Activated T-cell treated with anti-CD3 and anti-CD28 coated beads, Interleukin-2, amount 50 U/mL, for 48 hours (primary cell): Measurements from ENCODE around the gene SGCA.

Experiments used
- DNase-seq, 2 experiments: peaks; one replicate each; pipeline ENCODE4 v3.0.0-alpha.2; 2020

Gene SGCA

GRCh38 chr17:50149417-50150353 is 16.1 kb upstream of the SGCA start:
- DNase-seq: peak; percentile 70 to 76

- no peak for DNase-seq
Observed at GRCh38 chr17:50150354-50151040, 15.3 kb upstream of the SGCA start, which contains the start of gene PPP1R9B. PPP1R9B (minus strand) TSS chr17:50150677; CDS start chr17:50150513, 164 bp downstream.

- DNase-seq: peak; percentile 89 to 91
Observed at GRCh38 chr17:50151041-50151936, 14.5 kb upstream of the SGCA start.

- DNase-seq: peak; percentile 74 to 77
Observed at GRCh38 chr17:50151937-50152547, 13.8 kb upstream of the SGCA start.

GRCh38 chr17:50152736-50153135 is 13.1 kb upstream of the SGCA start:
- DNase-seq: no peak

- no peak for DNase-seq
Observed at GRCh38 chr17:50153650-50154575, 11.9 kb upstream of the SGCA start.

- DNase-seq: no peak
Observed at GRCh38 chr17:50154604-50155003, 11.2 kb upstream of the SGCA start.

- DNase-seq: no peak
Observed at GRCh38 chr17:50155115-50155819, 10.5 kb upstream of the SGCA start.

GRCh38 chr17:50157891-50158290 is 7.9 kb upstream of the SGCA start:
- DNase-seq: no peak

GRCh38 chr17:50161023-50161910 is 4.5 kb upstream of the SGCA start:
- peak; percentile 99 for DNase-seq

- DNase-seq: no peak
Observed at GRCh38 chr17:50161911-50162288, 3.9 kb upstream of the SGCA start.

- no peak for DNase-seq
Observed at GRCh38 chr17:50162466-50163254, 3.1 kb upstream of the SGCA start.

GRCh38 chr17:50163843-50164696 is 1.7 kb upstream of the SGCA start:
- DNase-seq: no peak

- DNase-seq: no peak
Observed at GRCh38 chr17:50164697-50164988, 1.2 kb upstream of the SGCA start.

- DNase-seq: no peak
Observed at GRCh38 chr17:50165066-50165465, 739 bp upstream of the SGCA start.

- no peak for DNase-seq
Observed at GRCh38 chr17:50165466-50165865, 339 bp upstream of the SGCA start.

GRCh38 chr17:50166518-50167181 is 845 bp downstream of the SGCA start:
- no peak for DNase-seq
